GM21717 (cell line): ENCODE results near the gene KRTAP22-1.

Experiments used
- ATAC-seq: cut with Tn5 transposase; IDR thresholded peaks from one replicate; pipeline ENCODE4 v1.9.1; 2021; ENCODE audit warnings: mild to moderate bottlenecking, moderate library complexity; ENCODE audit not compliant: unreplicated experiment

KRTAP22-1 gene

GRCh38 chr21:30623362-30623761 is 22.5 kb downstream of the KRTAP22-1 start:
- no peak for ATAC-seq

GRCh38 chr21:30625449-30626165 is 24.7 kb downstream of the KRTAP22-1 start:
- ATAC-seq = no peak

- ATAC-seq = no peak
Measured at GRCh38 chr21:30628109-30628508, 27.2 kb downstream of the KRTAP22-1 start.

- no peak for ATAC-seq
Measured at GRCh38 chr21:30629200-30629599, 28.3 kb downstream of the KRTAP22-1 start.

GRCh38 chr21:30634906-30635305 is 34.0 kb downstream of the KRTAP22-1 start, which contains the start of gene KRTAP20-2:
Gene KRTAP20-2 (plus strand): TSS chr21:30635206. CDS start chr21:30635264, 58 bp downstream.
- ATAC-seq = no peak

GRCh38 chr21:30638686-30639085 is 37.8 kb downstream of the KRTAP22-1 start:
- ATAC-seq = no peak

- no peak for ATAC-seq
Measured at GRCh38 chr21:30642564-30642963, 41.7 kb downstream of the KRTAP22-1 start, which contains the start of gene KRTAP20-3. Gene KRTAP20-3 (plus strand): TSS chr21:30642864.

GRCh38 chr21:30646904-30647414 is 46.1 kb downstream of the KRTAP22-1 start:
- ATAC-seq = no peak
